ENCODE results near the gene HCFC1R1. TPM values are rescaled to one million over a fixed set of nuclear protein-coding genes. Genes with fewer than 3 reads are reported as not detected.

The HCFC1R1 gene
- polyA plus RNA-seq, 3 donors = 16.7 to 27.1 (median 19.9) TPM

- Histone ChIP-seq H3K36me3 (replicated peaks in 1 of 2; ENCODE audit: control insufficient read depth in 1 of 2, insufficient read depth in 2 of 2, low read length in 2 of 2) (no peaks in the 10 kb centered on the region), H3K4me3 (replicated peaks in 1 of 3; ENCODE audit: low read depth in 2 of 3, low read length in 3 of 3) (peak within 1 kb of the TSS; percentile 47 to 91 (median 60)), H3K4me2 (replicated peaks; ENCODE audit: extremely low read depth, low read length, poor library complexity, severe bottlenecking) (peak within 1 kb of the TSS; percentile 99), H3K27ac (ENCODE audit: low read depth in 1 of 2, low read length in 2 of 2) (peak within 1 kb of the TSS; percentile 36 to 96), H3K79me2 (ENCODE audit: insufficient read depth, low read length) (no peaks in the 10 kb centered on the region), H3K9ac (ENCODE audit: insufficient read depth, low read length, poor library complexity, severe bottlenecking) (peak within 1 kb of the TSS; percentile 59), H4K20me1 (ENCODE audit: insufficient read depth, low read length) (peaks cover 42% of the 10 kb centered on the region), H3K27me3 (ENCODE audit: control insufficient read depth in 2 of 2, insufficient read depth in 2 of 2, low read length in 2 of 2) (peaks cover 0 to 20% of the 10 kb centered on the region in 2 donors), H2AFZ (ENCODE audit: insufficient read depth, low read depth, low read length, poor library complexity, severe bottlenecking) (peak within 1 kb of the TSS; percentile 69), H3K9me3 (replicated peaks in 1 of 2; ENCODE audit: control insufficient read depth in 1 of 2, insufficient read depth in 1 of 2, low read length in 2 of 2) (no peaks in the 10 kb centered on the region), H3K4me1 (ENCODE audit: control insufficient read depth in 1 of 2, insufficient read depth in 2 of 2, low read length in 2 of 2) (peaks cover 60 to 64% of the 10 kb centered on the region in 2 donors)
- no peak for TF ChIP-seq CTCF (IDR thresholded peaks at IDR 0.05)
- Mint-ChIP-seq H3K4me1 (peaks cover 52% of the 10 kb centered on the region), H3K27me3 (ENCODE audit: low read depth in 3 of 3) (peaks cover 24 to 33% (median 24%) of the 10 kb centered on the region in 3 donors), H3K9me3 (peaks cover 0 to 6% (median 0%) of the 10 kb centered on the region in 7 donors), H3K27ac (peak within 1 kb of the TSS; percentile 66 to 99 (median 95)), H3K36me3 (peaks cover 0 to 3% of the 10 kb centered on the region in 2 donors), H3K4me3 (peak within 1 kb of the TSS; percentile 88 to 96)
- DNase-seq = peak; percentile 65 to 78 (median 76)
- intact Hi-C loops (cut with micrococcal nuclease) = loop anchor here (2.0 to 10.0 kb wide), 5 partner anchors 13 to 1252 kb away; partner anchors contain the start of genes ELOB (in 1 of the 2), PAQR4 (in 1 of the 2) and TFAP4 (in 1 of the 2)
- WGBS (ENCODE audit: insufficient coverage) = under 1% methylated on average over 45 of the region's 49 CpGs
Observed at GRCh38 chr16:3020247-3020603, 3.5 kb downstream of the HCFC1R1 start, which contains the start of gene TNFRSF12A. Gene TNFRSF12A, plus strand, starts transcription at chr16:3020368. Its CDS starts 30 bp downstream, at chr16:3020398.

- Histone ChIP-seq H3K79me2 (ENCODE audit: insufficient read depth, low read length) (no peaks in the 10 kb centered on the region), H3K9me3 (replicated peaks in 1 of 2; ENCODE audit: control insufficient read depth in 1 of 2, insufficient read depth in 1 of 2, low read length in 2 of 2) (no peaks in the 10 kb centered on the region), H3K9ac (ENCODE audit: insufficient read depth, low read length, poor library complexity, severe bottlenecking) (no peak overlapping the region), H3K27ac (ENCODE audit: low read depth in 1 of 2, low read length in 2 of 2) (no peak overlapping the region), H3K36me3 (replicated peaks in 1 of 2; ENCODE audit: control insufficient read depth in 1 of 2, insufficient read depth in 2 of 2, low read length in 2 of 2) (no peaks in the 10 kb centered on the region), H2AFZ (ENCODE audit: insufficient read depth, low read depth, low read length, poor library complexity, severe bottlenecking) (peak overlapping the region; percentile 69), H3K4me1 (ENCODE audit: control insufficient read depth in 1 of 2, insufficient read depth in 2 of 2, low read length in 2 of 2) (peaks cover 58 to 64% of the 10 kb centered on the region in 2 donors), H4K20me1 (ENCODE audit: insufficient read depth, low read length) (peaks cover 39% of the 10 kb centered on the region), H3K27me3 (ENCODE audit: control insufficient read depth in 2 of 2, insufficient read depth in 2 of 2, low read length in 2 of 2) (peaks cover 0 to 24% of the 10 kb centered on the region in 2 donors), H3K4me3 (replicated peaks in 1 of 3; ENCODE audit: low read depth in 2 of 3, low read length in 3 of 3) (peak overlapping the region in 2 of 3 experiments; percentile 60 to 91), H3K4me2 (replicated peaks; ENCODE audit: extremely low read depth, low read length, poor library complexity, severe bottlenecking) (peak overlapping the region; percentile 99)
- DNase-seq = no peak
- peak overlapping the region; percentile 88 to 90 for H3K4me3 Mint-ChIP-seq
- H3K27me3 Mint-ChIP-seq (ENCODE audit: low read depth in 3 of 3) = peaks cover 27 to 33% (median 27%) of the 10 kb centered on the region in 3 donors
- no peak for TF ChIP-seq CTCF (IDR thresholded peaks at IDR 0.05)
- peaks cover 0 to 4% (median 0%) of the 10 kb centered on the region in 7 donors for H3K9me3 Mint-ChIP-seq
- WGBS (ENCODE audit: insufficient coverage) = 27% methylated on average over 38 of the region's 40 CpGs
- peak overlapping the region in 6 of 7 donors; percentile 58 to 87 (median 72) for H3K27ac Mint-ChIP-seq
- peaks cover 0 to 3% of the 10 kb centered on the region in 2 donors for H3K36me3 Mint-ChIP-seq
- intact Hi-C loops (cut with micrococcal nuclease) = loop anchor here (2.0 to 10.0 kb wide), 5 partner anchors 13 to 1253 kb away; partner anchors contain the start of genes ELOB (in 1 of the 2), PAQR4 (in 1 of the 2) and TFAP4 (in 1 of the 2)
- peaks cover 49% of the 10 kb centered on the region for H3K4me1 Mint-ChIP-seq
Observed at GRCh38 chr16:3019594-3020246, 4.0 kb downstream of the HCFC1R1 start.

Measured in CD14-positive monocyte (primary cell).